Omental fat pad (tissue), 4 donors: ENCODE data around the gene MFN2. TPM values are rescaled to one million over a fixed set of nuclear protein-coding genes. Genes with fewer than 3 reads are reported as not detected.
A peak's percentile ranks its signal among the peaks of the same experiment; 100 is the strongest.

Source experiments
- ATAC-seq: fragments of 150-250 bp; one replicate; pipeline ENCODE4 v1.9.1; 2016; ENCODE audit warnings: mild to moderate bottlenecking, moderate library complexity; ENCODE audit not compliant: low FRiP score
- DNase-seq: peaks from one replicate; pipeline ENCODE4 v3.0.0-alpha.2; 2019; ENCODE audit warnings: low spot score
- total RNA-seq, 4 donors: library from RNA; depleted of rRNA; stranded (reverse); fragments of >200 nt; gene quantifications; one replicate each; pipeline ENCODE4 v1.1.0, GENCODE V29; 2016
- TF ChIP-seq, protein P1 (sequence below), 3 donors: fragments of 450-650 bp; IDR thresholded peaks; one replicate each; pipeline ENCODE4 v1.5.1; 2016 to 2017; ENCODE audit warnings: antibody characterized with exemption in 3 of 3, mild to moderate bottlenecking in 3 of 3, moderate library complexity in 2 of 3

MFN2 gene
- total RNA-seq, 4 donors from 2014 or later: 66.4 to 74.8 (median 70.0) TPM

DNA sequence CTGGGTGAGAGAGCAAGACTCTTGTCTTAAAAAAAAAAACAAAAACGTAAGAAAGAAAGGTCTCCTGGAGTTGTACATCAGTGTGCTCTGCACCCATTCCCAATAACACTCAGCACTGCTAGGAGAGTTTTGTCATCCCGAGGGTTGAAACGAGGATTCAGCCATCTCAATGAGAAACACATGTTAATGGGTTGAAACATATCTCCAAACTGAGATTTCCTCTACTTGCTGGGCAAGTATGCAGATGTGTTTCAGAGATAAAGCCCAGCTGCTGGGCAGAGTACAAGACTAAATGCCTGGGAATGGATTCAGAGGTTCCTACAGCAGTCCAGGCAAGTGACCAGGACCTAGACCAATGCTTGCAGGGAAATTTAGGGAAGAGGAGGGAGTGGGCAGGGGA lies 2.6 kb upstream of the MFN2 start:
- ATAC-seq (no peak), DNase-seq (no peak)
- TF ChIP-seq, protein P1, sequence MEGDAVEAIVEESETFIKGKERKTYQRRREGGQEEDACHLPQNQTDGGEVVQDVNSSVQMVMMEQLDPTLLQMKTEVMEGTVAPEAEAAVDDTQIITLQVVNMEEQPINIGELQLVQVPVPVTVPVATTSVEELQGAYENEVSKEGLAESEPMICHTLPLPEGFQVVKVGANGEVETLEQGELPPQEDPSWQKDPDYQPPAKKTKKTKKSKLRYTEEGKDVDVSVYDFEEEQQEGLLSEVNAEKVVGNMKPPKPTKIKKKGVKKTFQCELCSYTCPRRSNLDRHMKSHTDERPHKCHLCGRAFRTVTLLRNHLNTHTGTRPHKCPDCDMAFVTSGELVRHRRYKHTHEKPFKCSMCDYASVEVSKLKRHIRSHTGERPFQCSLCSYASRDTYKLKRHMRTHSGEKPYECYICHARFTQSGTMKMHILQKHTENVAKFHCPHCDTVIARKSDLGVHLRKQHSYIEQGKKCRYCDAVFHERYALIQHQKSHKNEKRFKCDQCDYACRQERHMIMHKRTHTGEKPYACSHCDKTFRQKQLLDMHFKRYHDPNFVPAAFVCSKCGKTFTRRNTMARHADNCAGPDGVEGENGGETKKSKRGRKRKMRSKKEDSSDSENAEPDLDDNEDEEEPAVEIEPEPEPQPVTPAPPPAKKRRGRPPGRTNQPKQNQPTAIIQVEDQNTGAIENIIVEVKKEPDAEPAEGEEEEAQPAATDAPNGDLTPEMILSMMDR (IDR thresholded peaks at IDR 0.05): no peak

DNA sequence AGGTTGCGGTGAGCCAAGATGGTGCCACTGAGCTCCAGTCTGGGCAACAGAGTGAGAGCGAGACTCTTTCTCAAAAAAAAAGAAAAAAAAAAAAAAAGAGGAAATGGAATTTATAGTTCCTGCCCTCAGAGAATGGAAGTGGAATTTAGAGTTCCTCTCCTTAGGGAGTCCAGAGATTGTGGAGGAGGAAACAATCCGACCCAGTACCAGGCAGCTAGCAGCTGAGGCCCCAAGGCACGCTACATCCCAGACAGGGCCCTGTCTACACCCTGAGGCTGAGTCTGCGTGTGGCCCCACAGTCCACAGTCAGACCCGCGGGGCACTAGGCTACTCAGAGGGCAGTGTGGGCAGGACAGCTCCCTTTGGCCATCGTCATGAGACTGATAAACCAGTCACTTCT lies 1.9 kb upstream of the MFN2 start:
- no peak for DNase-seq
- TF ChIP-seq, protein P1 (IDR thresholded peaks at IDR 0.05): no peak

DNA sequence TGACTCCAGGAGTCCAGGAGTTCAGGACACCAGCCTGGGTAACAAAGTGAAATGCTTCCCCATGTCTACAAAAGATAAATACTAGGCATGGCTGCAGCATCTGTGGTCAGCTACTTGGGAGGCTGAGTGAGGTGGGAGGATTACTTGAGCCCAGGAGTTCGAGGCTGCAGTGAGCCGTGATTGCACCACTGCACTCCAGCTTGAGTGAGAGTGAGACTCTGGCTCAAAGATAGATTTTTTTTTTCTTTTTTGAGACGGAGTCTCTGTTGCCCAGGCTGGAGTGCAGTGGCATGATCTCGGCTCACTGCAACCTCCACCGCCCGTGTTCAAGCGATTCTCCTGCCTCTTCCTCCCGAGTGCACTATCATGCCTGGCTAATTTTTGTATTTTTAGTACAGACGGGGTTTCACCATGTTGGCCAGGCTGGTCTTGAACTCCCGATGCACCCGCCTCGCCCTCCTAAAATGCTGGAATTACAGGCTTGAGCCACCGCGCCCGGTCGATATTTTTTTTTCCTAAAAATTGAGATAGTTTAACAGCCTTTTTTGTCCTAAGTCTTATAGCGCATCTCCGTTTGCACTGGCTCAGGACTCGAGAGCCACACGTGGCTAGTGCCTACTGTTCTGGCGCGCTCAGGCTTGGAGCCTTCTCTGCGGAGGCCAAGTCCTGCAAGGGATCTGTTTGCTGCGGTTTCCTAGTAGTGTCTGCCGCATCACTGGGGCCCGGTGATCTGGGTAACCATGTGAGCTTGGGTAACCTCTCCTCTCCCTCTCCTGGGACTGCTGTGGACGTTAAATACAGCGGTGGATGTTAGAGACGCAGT lies 1.0 kb upstream of the MFN2 start:
- DNase-seq (peak; percentile 27), ATAC-seq (no peak)
- TF ChIP-seq, protein P1 (IDR thresholded peaks at IDR 0.05): no peak

More for the DNA sequence above, 1.9 kb upstream of the MFN2 start:
- no peak for ATAC-seq

DNA sequence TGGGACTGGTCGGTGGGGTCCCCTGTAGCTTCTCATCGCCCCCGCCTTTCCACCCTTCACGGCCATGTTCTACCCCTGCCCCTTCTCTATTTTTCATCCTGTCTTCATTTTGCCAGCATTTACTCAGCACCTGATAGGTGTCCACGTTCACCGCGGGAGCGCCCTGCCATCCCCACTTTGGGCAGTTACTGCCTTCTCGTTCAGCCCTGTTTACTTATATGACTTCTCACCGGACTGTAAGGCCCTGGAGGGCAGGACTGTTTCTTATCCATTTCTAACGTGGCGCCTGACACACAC lies 380 bp downstream of the MFN2 start:
- no peak for ATAC-seq
- TF ChIP-seq, protein P1 (IDR thresholded peaks at IDR 0.05): no peak
- no peak for DNase-seq

DNA sequence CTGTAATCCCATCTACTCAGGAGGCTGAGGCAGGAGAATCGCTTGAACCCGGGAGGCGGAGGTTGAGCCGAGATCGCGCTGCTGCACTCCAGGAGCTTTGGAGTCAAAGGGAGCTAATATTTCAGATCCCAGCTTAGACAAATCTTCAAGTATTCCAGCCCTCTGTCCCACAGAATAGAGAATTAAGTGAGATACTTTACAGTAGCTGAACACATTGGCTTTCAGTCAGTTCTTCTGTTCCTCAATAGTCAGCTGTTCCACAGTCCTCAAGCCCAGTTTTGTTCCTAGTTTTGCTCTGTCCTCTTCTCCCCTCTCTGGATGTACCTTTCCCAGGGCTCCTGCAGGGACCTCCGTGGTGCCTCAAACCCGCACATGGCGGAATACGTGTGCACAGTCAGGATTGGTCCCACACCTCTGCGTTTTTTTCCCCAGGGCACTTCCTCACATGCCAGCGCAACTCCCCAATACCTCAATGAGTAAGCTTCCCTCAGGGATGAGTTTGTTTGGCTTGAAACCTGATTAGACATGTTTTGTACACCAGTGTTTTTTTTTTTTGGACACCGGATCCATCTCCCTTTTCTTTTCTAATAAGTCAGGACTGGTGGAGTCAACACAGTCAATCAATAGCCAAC lies 1.2 kb downstream of the MFN2 start:
- DNase-seq (no peak), ATAC-seq (no peak)
- TF ChIP-seq, protein P1 (IDR thresholded peaks at IDR 0.05): no peak

DNA sequence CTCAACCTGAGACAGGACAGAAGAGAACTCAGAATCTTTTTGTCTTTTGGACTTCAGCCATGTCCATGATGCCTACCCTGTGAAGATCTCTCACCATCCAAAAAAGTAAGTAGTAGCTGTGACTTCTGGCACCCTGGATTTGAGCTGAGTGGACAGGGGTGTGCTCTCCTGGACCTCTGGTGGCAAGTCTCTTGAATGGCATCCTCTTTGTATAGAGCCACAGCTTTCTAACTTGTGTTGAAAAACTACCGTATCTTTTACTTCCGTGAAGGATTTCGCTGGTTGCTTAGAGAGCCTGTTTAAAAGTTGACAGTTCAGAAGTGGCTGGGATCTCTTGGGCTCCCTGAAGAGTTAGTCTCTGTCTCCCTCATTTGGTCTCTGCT lies 1.8 kb downstream of the MFN2 start:
- TF ChIP-seq, protein P1 (IDR thresholded peaks at IDR 0.05): no peak
- ATAC-seq (no peak), DNase-seq (no peak)

DNA sequence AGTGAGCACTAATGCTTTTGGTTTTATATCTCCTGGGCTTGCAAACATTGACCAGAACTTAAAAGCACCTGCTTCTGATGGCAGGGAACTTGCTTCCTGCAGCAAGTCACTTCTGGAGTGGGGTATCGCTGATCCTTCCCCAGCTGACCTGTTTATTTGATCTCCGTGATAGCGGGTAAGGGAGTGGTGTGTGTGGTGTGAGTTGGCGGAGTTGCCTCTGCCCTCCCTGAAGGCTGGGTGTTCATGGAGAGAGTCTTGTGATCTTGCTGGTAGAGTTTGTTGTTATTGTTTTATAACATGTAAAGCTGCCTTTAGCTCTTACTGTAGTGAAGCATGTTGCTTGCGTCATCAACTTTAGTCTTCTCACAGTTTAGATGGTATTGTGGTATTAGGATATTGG lies 3.9 kb downstream of the MFN2 start:
- no peak for ATAC-seq
- TF ChIP-seq, protein P1 (IDR thresholded peaks at IDR 0.05): no peak
- DNase-seq: no peak
